IMR-90 (cell line): ENCODE results near the gene GLIS1. TPM values are rescaled to one million over a fixed set of nuclear protein-coding genes. Genes with fewer than 3 reads are reported as not detected.

Source experiments
- ATAC-seq: fragments of 200-7000 bp; cut with Tn5 transposase; 2 replicates; pipeline ENCODE4 v1.9.1; 2020; ENCODE audit warnings: low read depth, mild to moderate bottlenecking, moderate library complexity
- BruUV-seq: library from RNA; stranded (reverse); fragments of 400-500 nt; replicated peaks from 2 replicates; lab custom pipeline; 2021; lab: Mats Ljungman, UMichigan
- CTCF ChIA-PET: fragments of 300-600 bp; formaldehyde crosslinking; extraction: SDS; loops from one replicate; lab custom pipeline; 2021; ENCODE audit warnings: antibody characterized with exemption; lab: Yijun Ruan, JAX
- POLR2A ChIA-PET: fragments of 300-600 bp; sonication (Branson Sonifier 250); formaldehyde crosslinking; loops from one replicate; lab custom pipeline; 2022; ENCODE audit warnings: antibody characterized with exemption; ENCODE audit not compliant: unreplicated experiment; lab: Charles Lee
- DNase-seq: peaks from one replicate; pipeline ENCODE4 v3.0.0; 2013
- H2AFZ ChIP-seq: replicated peaks from 2 replicates; pipeline ENCODE3; 2013; ENCODE audit warnings: low read length, mild to moderate bottlenecking; ENCODE audit not compliant: poor library complexity
- H2AK5ac ChIP-seq: 2 replicates; pipeline ENCODE4 v1.6.1; 2013; ENCODE audit warnings: low read depth, low read length, inconsistent platforms
- H2AK9ac ChIP-seq: replicated peaks from 2 replicates; pipeline ENCODE3; 2013; ENCODE audit warnings: mild to moderate bottlenecking, low read depth, low read length, moderate library complexity; ENCODE audit not compliant: poor library complexity
- H2BK120ac ChIP-seq: 2 replicates; pipeline ENCODE4 v1.6.1; 2013; ENCODE audit warnings: low read depth, low read length, inconsistent platforms
- H2BK15ac ChIP-seq: 3 replicates; pipeline ENCODE4 v1.6.1; 2013; ENCODE audit warnings: low read depth, low read length, inconsistent platforms
- H2BK20ac ChIP-seq: 2 replicates; pipeline ENCODE4 v1.6.1; 2013; ENCODE audit warnings: low read depth, mild to moderate bottlenecking, inconsistent platforms, low read length, moderate library complexity
- H2BK5ac ChIP-seq: 2 replicates; pipeline ENCODE4 v1.6.1; 2013; ENCODE audit warnings: mild to moderate bottlenecking, low read depth, low read length, inconsistent platforms; ENCODE audit not compliant: poor library complexity, severe bottlenecking
- H3K14ac ChIP-seq: replicated peaks from 2 replicates; pipeline ENCODE4 v1.6.1; 2013; ENCODE audit warnings: low read depth, low read length, inconsistent platforms
- H3K18ac ChIP-seq: 2 replicates; pipeline ENCODE4 v1.6.1; 2013; ENCODE audit warnings: low read depth, low read length, control low read depth
- H3K23ac ChIP-seq: 2 replicates; pipeline ENCODE4 v1.6.1; 2013; ENCODE audit warnings: low read depth, low read length, inconsistent platforms
- H3K27ac ChIP-seq: 2 replicates; pipeline ENCODE4 v1.5.1; 2013; ENCODE audit warnings: mild to moderate bottlenecking, control low read depth, low read length; ENCODE audit not compliant: insufficient read depth
- H3K27me3 ChIP-seq: 2 replicates; pipeline ENCODE4 v1.6.1; 2013; ENCODE audit warnings: low read length; ENCODE audit not compliant: control insufficient read depth, insufficient read depth
- H3K36me3 ChIP-seq: 2 replicates; pipeline ENCODE4 v1.6.1; 2013; ENCODE audit warnings: low read length, mixed read lengths; ENCODE audit not compliant: control insufficient read depth, insufficient read depth
- H3K4ac ChIP-seq: 2 replicates; pipeline ENCODE4 v1.6.1; 2013; ENCODE audit warnings: low read depth, low read length, inconsistent platforms
- H3K4me1 ChIP-seq: 2 replicates; pipeline ENCODE4 v1.6.1; 2013; ENCODE audit warnings: low read length, mixed read lengths; ENCODE audit not compliant: control insufficient read depth, insufficient read depth
- H3K4me2 ChIP-seq: 2 replicates; pipeline ENCODE4 v1.6.1; 2013; ENCODE audit warnings: low read depth, mild to moderate bottlenecking, control low read depth, low read length, moderate library complexity
- H3K4me3 ChIP-seq: 2 replicates; pipeline ENCODE4 v1.5.1; 2013; ENCODE audit warnings: low read depth, mild to moderate bottlenecking, control low read depth, low read length, moderate library complexity; ENCODE audit not compliant: insufficient read depth
- H3K56ac ChIP-seq: 2 replicates; pipeline ENCODE4 v1.6.1; 2013; ENCODE audit warnings: low read length, inconsistent platforms; ENCODE audit not compliant: insufficient read depth; ENCODE audit errors: extremely low read depth
- H3K79me1 ChIP-seq, 2 experiments: 2 replicates each; pipeline ENCODE4 v1.6.1; 2013; ENCODE audit warnings: low read length in 2 of 2, inconsistent platforms in 1 of 2, low read depth in 1 of 2
- H3K9ac ChIP-seq: 2 replicates; pipeline ENCODE4 v1.6.1; 2013; ENCODE audit warnings: low read depth, low read length, control low read depth
- H3K9me1 ChIP-seq: 2 replicates; pipeline ENCODE4 v1.6.1; 2013; ENCODE audit warnings: low read length, inconsistent platforms; ENCODE audit not compliant: insufficient read depth
- H3K9me3 ChIP-seq: 2 replicates; pipeline ENCODE4 v1.6.1; 2013; ENCODE audit warnings: low read length; ENCODE audit not compliant: control insufficient read depth, insufficient read depth
- H4K20me1 ChIP-seq: 2 replicates; pipeline ENCODE4 v1.6.1; 2013; ENCODE audit warnings: low read length, inconsistent platforms; ENCODE audit not compliant: insufficient read depth
- H4K5ac ChIP-seq: 2 replicates; pipeline ENCODE4 v1.6.1; 2013; ENCODE audit warnings: mild to moderate bottlenecking, low read depth, low read length, control low read depth
- H4K8ac ChIP-seq, 2 experiments: 2 replicates each; pipeline ENCODE4 v1.6.1; 2013; ENCODE audit warnings: low read depth in 2 of 2, low read length in 2 of 2, control low read depth in 1 of 2, inconsistent platforms in 1 of 2
- H4K91ac ChIP-seq: 2 replicates; pipeline ENCODE4 v1.6.1; 2013; ENCODE audit warnings: low read depth, low read length, inconsistent platforms; ENCODE audit not compliant: insufficient read depth
- BHLHE40 ChIP-seq: fragments of 150-350 bp; IDR thresholded peaks from 2 replicates; pipeline ENCODE4 v1.6.1; 2016; ENCODE audit warnings: mild to moderate bottlenecking, low read depth, low read length
- CEBPB ChIP-seq: IDR thresholded peaks from 2 replicates; pipeline ENCODE4 v1.6.1; 2012; ENCODE audit warnings: low read depth, low read length, improper control_type of control experiment
- CHD1 ChIP-seq: IDR thresholded peaks from 2 replicates; pipeline ENCODE4 v1.6.1; 2012; ENCODE audit warnings: low read depth, low read length, improper control_type of control experiment
- MAFK ChIP-seq: IDR thresholded peaks from 2 replicates; pipeline ENCODE4 v1.6.1; 2012; ENCODE audit warnings: low read depth, low read length, improper control_type of control experiment
- MAZ ChIP-seq: IDR thresholded peaks from 2 replicates; pipeline ENCODE4 v1.6.1; 2012; ENCODE audit warnings: low read depth, mild to moderate bottlenecking, low read length, improper control_type of control experiment, moderate library complexity, borderline replicate concordance
- NFE2L2 ChIP-seq: fragments of 150-350 bp; IDR thresholded peaks from 2 replicates; pipeline ENCODE4 v1.6.1; 2016; ENCODE audit warnings: low read depth, mild to moderate bottlenecking, low read length
- POLR2A ChIP-seq: IDR thresholded peaks from 2 replicates; pipeline ENCODE4 v1.6.1; 2012; ENCODE audit warnings: mild to moderate bottlenecking, low read depth, low read length
- RAD21 ChIP-seq: IDR thresholded peaks from 2 replicates; pipeline ENCODE4 v1.6.1; 2012; ENCODE audit warnings: low read length, improper control_type of control experiment
- SMC3 ChIP-seq: fragments of 150-350 bp; IDR thresholded peaks from 2 replicates; pipeline ENCODE4 v1.6.1; 2016; ENCODE audit warnings: low read depth, mild to moderate bottlenecking, antibody characterized with exemption, low read length, moderate library complexity
- WGBS, 2 experiments: methylation state at CpG; one replicate each; pipeline versions ENCODE4 v1.1.5 to v1.1.7; 2013; ENCODE audit warnings: missing lambda C conversion rate in 2 of 2; ENCODE audit not compliant: insufficient read length in 1 of 2; ENCODE audit errors: extremely low coverage in 2 of 2; 5-methylcytosine and 5-hydroxymethylcytosine counted together
- dilution Hi-C: fragments of 300-500 bp; cut with HindIII; formaldehyde crosslinking; loops from one replicate; pipeline ENCODE4 v1.14.3; 2018; ENCODE audit warnings: low sequenced_read_pairs; ENCODE audit not compliant: unreplicated experiment
- in situ Hi-C: fragments of 300-500 bp; cut with MboI; formaldehyde crosslinking; loops from 3 replicates; pipeline ENCODE4 v1.14.3; 2019; ENCODE audit warnings: low sequenced_read_pairs, inconsistent platforms, mixed read lengths
- intact Hi-C: fragments of 100-400 bp; cut with micrococcal nuclease; formaldehyde crosslinking; loops from 2 replicates; pipeline ENCODE4 v1.10.0; 2022
- polyA plus RNA-seq, 3 experiments: library from polyadenylated mRNA; depleted of rRNA; stranded (reverse); fragments of >200 nt; gene quantifications; 2 replicates each; pipeline ENCODE4 v1.2.3, GENCODE V29; 2012; ENCODE audit warnings: low replicate concordance in 1 of 3
- total RNA-seq: library from RNA; depleted of rRNA; stranded (reverse); fragments of >200 nt; gene quantifications from 2 replicates; pipeline ENCODE4 v1.2.3, GENCODE V29; 2012
- TF ChIP-seq, protein P1 (sequence below): conservative IDR thresholded peaks from 2 replicates; pipeline ENCODE4 v1.5.1; 2012; ENCODE audit warnings: mild to moderate bottlenecking, low read depth, low read length, improper control_type of control experiment

GLIS1 gene
- total and polyA plus RNA-seq, 2 of the 4 experiments (the other 2 are of a cell fraction), result 0.18 to 2.3 TPM

DNA sequence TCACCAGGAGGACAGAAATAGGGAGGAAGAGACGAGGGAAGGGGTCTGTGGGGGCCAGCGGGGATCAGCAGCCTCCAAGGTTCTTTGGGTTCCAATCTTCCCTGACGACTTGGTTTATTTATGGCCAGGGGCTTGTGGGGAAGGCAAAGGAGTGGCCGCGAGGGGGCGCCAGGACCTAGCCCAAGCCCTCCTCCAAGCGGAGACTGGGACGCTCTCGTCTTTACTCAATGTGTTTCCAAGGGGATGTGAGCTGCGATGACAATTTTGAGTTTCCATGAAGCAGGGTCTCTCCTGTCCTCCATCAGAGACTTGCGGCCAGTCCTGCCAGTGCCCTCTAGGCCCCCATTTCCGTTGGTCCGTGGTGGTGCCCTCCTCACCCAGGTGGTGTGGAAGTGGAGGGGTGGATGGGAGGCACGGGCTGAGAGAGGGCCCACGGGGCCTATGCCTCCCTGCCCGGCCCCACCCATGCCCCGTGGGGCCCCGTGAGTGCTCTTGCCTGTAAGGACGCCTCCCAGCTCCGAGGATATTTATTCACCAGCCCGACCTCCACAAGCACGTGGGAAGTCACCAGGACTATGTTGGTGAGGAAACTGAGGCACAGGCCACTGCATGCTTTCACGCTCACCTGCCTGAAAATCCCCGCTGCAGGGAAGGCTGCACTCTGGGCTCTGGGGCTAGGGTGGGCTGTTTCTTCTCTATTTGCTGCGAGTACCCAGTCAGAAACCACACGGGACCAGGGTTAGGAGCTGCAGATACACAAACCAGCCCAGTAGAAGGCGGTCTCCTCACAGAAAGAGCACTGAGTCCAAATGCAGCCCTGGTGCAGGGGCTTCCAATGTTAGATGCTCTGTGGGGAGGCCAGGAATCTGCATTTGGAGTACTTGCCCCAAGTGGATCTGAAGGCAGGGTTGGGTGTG, 253.2 kb downstream of the GLIS1 start:
- Histone ChIP-seq H2BK15ac (no peak overlapping the region), H4K91ac (no peak overlapping the region), H2BK20ac (no peak overlapping the region), H3K23ac (no peak overlapping the region), H3K79me1 (no peaks in the 10 kb centered on the region), H3K4me1 (no peaks in the 10 kb centered on the region; the same call in 1 of the 2 replicates), H4K20me1 (no peaks in the 10 kb centered on the region), H3K14ac (no peak overlapping the region), H3K18ac (no peak overlapping the region), H3K4ac (no peak overlapping the region), H3K27me3 (peaks cover 43% of the 10 kb centered on the region), H3K4me3 (no peak overlapping the region), H3K27ac (no peak overlapping the region), H3K36me3 (no peaks in the 10 kb centered on the region), H3K9me1 (no peaks in the 10 kb centered on the region), H4K8ac (no peak overlapping the region), H2AFZ (peak overlapping the region; percentile 88), H3K4me2 (no peak overlapping the region), H2AK5ac (peak overlapping the region; percentile 61; the same call in 1 of the 2 replicates), H2BK120ac (0 out of 2 replicates have a peak overlapping the region, but pooled peaks have one; percentile 53), H2BK5ac (no peak overlapping the region), H2AK9ac (peak overlapping the region; percentile 75), H3K9me3 (peaks cover 5% of the 10 kb centered on the region), H3K56ac (no peak overlapping the region), H3K9ac (no peak overlapping the region), H4K5ac (no peak overlapping the region)
- intact Hi-C loops, result loop anchor here (1.0 to 5.0 kb wide), 4 partner anchors 202 to 462 kb away; partner anchors contain the start of genes IFT25 and LRRC42
- ChIA-PET CTCF (interaction anchor here (0.6 to 2.3 kb wide), 4 partner anchors 268 to 390 kb away, joined by 3 to 12 read pairs (median 4); no protein-coding TSS in a partner anchor), POLR2A (no interaction called here)
- ATAC-seq (peak; percentile 97), DNase-seq (peak; percentile 76)
- TF ChIP-seq POLR2A (peak; percentile 46; the same call in 1 of the 2 replicates), CHD1 (no peak), RAD21 (peak; percentile 99), MAFK (no peak), MAZ (peak; percentile 45; the same call in 1 of the 2 replicates), BHLHE40 (no peak), SMC3 (peak; percentile 98), CEBPB (no peak), NFE2L2 (no peak)
- TF ChIP-seq, protein P1, sequence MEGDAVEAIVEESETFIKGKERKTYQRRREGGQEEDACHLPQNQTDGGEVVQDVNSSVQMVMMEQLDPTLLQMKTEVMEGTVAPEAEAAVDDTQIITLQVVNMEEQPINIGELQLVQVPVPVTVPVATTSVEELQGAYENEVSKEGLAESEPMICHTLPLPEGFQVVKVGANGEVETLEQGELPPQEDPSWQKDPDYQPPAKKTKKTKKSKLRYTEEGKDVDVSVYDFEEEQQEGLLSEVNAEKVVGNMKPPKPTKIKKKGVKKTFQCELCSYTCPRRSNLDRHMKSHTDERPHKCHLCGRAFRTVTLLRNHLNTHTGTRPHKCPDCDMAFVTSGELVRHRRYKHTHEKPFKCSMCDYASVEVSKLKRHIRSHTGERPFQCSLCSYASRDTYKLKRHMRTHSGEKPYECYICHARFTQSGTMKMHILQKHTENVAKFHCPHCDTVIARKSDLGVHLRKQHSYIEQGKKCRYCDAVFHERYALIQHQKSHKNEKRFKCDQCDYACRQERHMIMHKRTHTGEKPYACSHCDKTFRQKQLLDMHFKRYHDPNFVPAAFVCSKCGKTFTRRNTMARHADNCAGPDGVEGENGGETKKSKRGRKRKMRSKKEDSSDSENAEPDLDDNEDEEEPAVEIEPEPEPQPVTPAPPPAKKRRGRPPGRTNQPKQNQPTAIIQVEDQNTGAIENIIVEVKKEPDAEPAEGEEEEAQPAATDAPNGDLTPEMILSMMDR, result peak; percentile 98
- dilution Hi-C loops, result no loop called here
- no TSS peak for BruUV-seq
- WGBS, 2 experiments, result 41% methylated on average over 3 of the region's 27 CpGs; no CpG with 5 or more reads in 1 of the 2 experiments
- in situ Hi-C loops, result loop anchor here (5.0 kb wide), 1 partner anchor 272 kb away; no protein-coding TSS in a partner anchor
